GM23338 (cell line): ENCODE data around the gene XIST. TPM values are rescaled to one million over a fixed set of nuclear protein-coding genes. Genes with fewer than 3 reads are reported as not detected.
"Not testable (repeated sequence)": the region's sequence is repeated elsewhere in the genome, so short reads cannot be mapped to it uniquely, and the experiment has no call there.

Source experiments
- ATAC-seq: fragments of 200-7000 bp; cut with Tn5 transposase; 3 replicates; pipeline ENCODE4 v1.9.1; 2020
- DNase-seq: peaks from one replicate; pipeline ENCODE4 v3.0.0-alpha.2; 2015; ENCODE audit warnings: low spot score
- H2AFZ ChIP-seq: fragments of 200-600 bp; sonication (generic); 2 replicates; pipeline ENCODE4 v1.8.0; 2016; ENCODE audit warnings: antibody characterized with exemption, mild to moderate bottlenecking, moderate library complexity
- H3F3A ChIP-seq: fragments of 200-600 bp; sonication (generic); replicated peaks from 2 replicates; pipeline ENCODE4 v1.8.0; 2017; ENCODE audit warnings: antibody characterized with exemption, mixed run types, low read depth
- H3K27ac ChIP-seq: fragments of 200-600 bp; sonication (generic); 2 replicates; pipeline ENCODE4 v1.6.1; 2016; ENCODE audit warnings: low read depth
- H3K27me3 ChIP-seq: fragments of 200-600 bp; sonication (generic); 2 replicates; pipeline ENCODE4 v1.8.0; 2016; ENCODE audit warnings: mild to moderate bottlenecking, mixed run types, moderate library complexity; ENCODE audit not compliant: insufficient read depth
- H3K36me3 ChIP-seq: fragments of 200-600 bp; sonication (generic); 2 replicates; pipeline ENCODE4 v1.8.0; 2016; ENCODE audit warnings: mild to moderate bottlenecking; ENCODE audit not compliant: insufficient read depth
- H3K4me1 ChIP-seq: fragments of 200-600 bp; sonication (generic); 2 replicates; pipeline ENCODE4 v1.8.0; 2016; ENCODE audit warnings: mild to moderate bottlenecking, moderate library complexity; ENCODE audit not compliant: insufficient read depth
- H3K4me2 ChIP-seq: fragments of 200-600 bp; sonication (generic); 2 replicates; pipeline ENCODE4 v1.7.1; 2017; ENCODE audit warnings: mixed run types
- H3K4me3 ChIP-seq: fragments of 200-600 bp; sonication (generic); 2 replicates; pipeline ENCODE4 v1.6.1; 2016; ENCODE audit warnings: mixed run types
- H3K79me2 ChIP-seq: fragments of 200-600 bp; sonication (generic); replicated peaks from 2 replicates; pipeline ENCODE4 v1.8.0; 2017; ENCODE audit warnings: mild to moderate bottlenecking; ENCODE audit not compliant: insufficient read depth
- H3K9me2 ChIP-seq: fragments of 200-600 bp; sonication (generic); 2 replicates; pipeline ENCODE4 v1.8.0; 2017; ENCODE audit not compliant: insufficient read depth
- H4K20me1 ChIP-seq: fragments of 200-600 bp; sonication (generic); replicated peaks from 2 replicates; pipeline ENCODE4 v1.8.0; 2017; ENCODE audit warnings: mild to moderate bottlenecking; ENCODE audit not compliant: insufficient read depth
- H3K27ac Mint-ChIP-seq: 2 replicates; pipeline ENCODE4 v1.8.0; 2020; ENCODE audit warnings: inconsistent platforms, mild to moderate bottlenecking, moderate library complexity, mixed read lengths
- H3K27me3 Mint-ChIP-seq: 3 replicates; pipeline ENCODE4 v1.8.0; 2022; ENCODE audit warnings: low read depth, mild to moderate bottlenecking, moderate library complexity, mixed read lengths, inconsistent platforms; ENCODE audit not compliant: insufficient read depth, poor library complexity
- H3K36me3 Mint-ChIP-seq: 3 replicates; pipeline ENCODE4 v1.8.0; 2021; ENCODE audit warnings: low read depth, mild to moderate bottlenecking, inconsistent platforms, moderate library complexity, mixed read lengths
- H3K4me1 Mint-ChIP-seq: 3 replicates; pipeline ENCODE4 v1.8.0; 2020; ENCODE audit warnings: mild to moderate bottlenecking, inconsistent platforms, mixed read lengths
- H3K4me3 Mint-ChIP-seq: 3 replicates; pipeline ENCODE4 v1.8.0; 2021; ENCODE audit warnings: moderate library complexity, mild to moderate bottlenecking, inconsistent platforms, mixed read lengths
- H3K9me3 Mint-ChIP-seq: 3 replicates; pipeline ENCODE4 v1.8.0; 2020; ENCODE audit warnings: moderate library complexity, mild to moderate bottlenecking, inconsistent platforms, mixed read lengths
- ETS1 ChIP-seq: IDR thresholded peaks from 2 replicates; pipeline ENCODE4 v1.6.1; 2016; ENCODE audit warnings: antibody characterized with exemption
- EZH2 ChIP-seq: fragments of 200-600 bp; sonication (generic); IDR thresholded peaks from one replicate; pipeline ENCODE4 v1.8.0; 2017; ENCODE audit warnings: antibody characterized with exemption, mild to moderate bottlenecking, low read depth; ENCODE audit not compliant: unreplicated experiment
- POLR2AphosphoS5 ChIP-seq: IDR thresholded peaks from 2 replicates; pipeline ENCODE4 v1.6.1; 2016; ENCODE audit warnings: antibody characterized with exemption, low read depth
- STAT1 ChIP-seq: IDR thresholded peaks from one replicate; pipeline ENCODE4 v1.6.1; 2016; ENCODE audit warnings: antibody characterized with exemption; ENCODE audit not compliant: unreplicated experiment
- ZNF114 ChIP-seq: fragments of 250-450 bp; sonication (Bioruptor Pico); IDR thresholded peaks from 2 replicates; pipeline ENCODE4 v1.5.0; 2020; ENCODE audit warnings: mild to moderate bottlenecking, moderate library complexity
- ZNF331 ChIP-seq: fragments of 250-450 bp; sonication (Bioruptor Pico); IDR thresholded peaks from 2 replicates; pipeline ENCODE4 v1.5.0; 2020; ENCODE audit warnings: low read depth, mild to moderate bottlenecking, moderate library complexity
- polyA plus RNA-seq: library from polyadenylated mRNA; unstranded; fragments of >200 nt; fragmentation: Nextera tagmentation; extraction: Ambion mirVana; gene quantifications from 2 replicates; pipeline ENCODE4 v1.2.1, GENCODE V29; 2016
- total RNA-seq: library from RNA; depleted of rRNA; stranded (reverse); fragments of >200 nt; shearing (Covaris generic); gene quantifications from 2 replicates; pipeline ENCODE4 v1.2.3, GENCODE V29; 2014
- TF ChIP-seq, protein P1 (sequence below), 2 experiments: fragments of 200-600 bp in 1 of 2; sonication (generic) in 1 of 2; conservative IDR thresholded peaks; 2 replicates each; pipeline versions ENCODE4 v1.5.1 to v1.6.1; 2016 to 2017; ENCODE audit warnings: antibody characterized with exemption in 2 of 2, low read depth in 2 of 2, mild to moderate bottlenecking in 2 of 2, moderate library complexity in 1 of 2

XIST gene
- total and polyA plus RNA-seq, 2 experiments from 2014 or later = 0.28 to 0.84 TPM

DNA sequence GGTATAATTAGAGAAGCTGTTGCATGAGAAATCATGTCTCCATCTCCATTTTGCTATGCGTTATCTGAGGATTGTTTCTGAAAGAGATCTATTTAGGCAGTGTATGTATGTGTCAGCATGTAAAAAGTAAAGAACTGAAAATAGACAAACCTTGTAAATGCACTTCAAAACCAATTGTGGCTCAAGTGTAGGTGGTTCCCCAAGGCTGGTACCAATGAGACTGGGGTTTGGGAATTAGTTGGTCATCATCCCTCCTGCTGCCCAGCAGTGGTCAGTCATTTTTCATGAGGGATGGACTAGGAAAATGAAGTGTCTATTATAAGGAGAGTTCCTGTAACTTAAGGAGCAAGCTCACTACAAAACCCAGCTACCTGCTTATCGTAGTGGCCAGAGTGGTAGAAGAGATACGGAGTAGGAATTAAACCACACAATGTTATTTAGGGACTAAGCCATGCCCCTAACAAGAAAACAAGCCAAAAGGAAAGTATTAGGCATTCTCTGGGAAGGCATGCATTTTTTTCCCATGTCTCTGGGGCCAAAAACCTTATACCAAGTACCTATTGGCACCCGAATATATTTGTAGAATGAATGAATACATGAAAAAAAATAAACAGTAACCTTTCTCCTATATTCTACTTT lies 30.5 kb downstream of the XIST start:
- Histone ChIP-seq H3K36me3 (no peaks in the 10 kb centered on the region), H3K27me3 (no peaks in the 10 kb centered on the region), H3K4me2 (no peak overlapping the region), H3K4me3 (no peak overlapping the region), H3F3A (no peaks in the 10 kb centered on the region), H3K79me2 (no peaks in the 10 kb centered on the region), H3K4me1 (no peaks in the 10 kb centered on the region), H4K20me1 (no peaks in the 10 kb centered on the region), H3K27ac (no peak overlapping the region), H2AFZ (no peak overlapping the region), H3K9me2 (no peaks in the 10 kb centered on the region; the same call in 1 of the 2 replicates)
- Mint-ChIP-seq H3K27ac (no peak overlapping the region), H3K4me3 (no peak overlapping the region), H3K4me1 (no peaks in the 10 kb centered on the region), H3K27me3 (no peaks in the 10 kb centered on the region), H3K36me3 (no peaks in the 10 kb centered on the region), H3K9me3 (no peaks in the 10 kb centered on the region; the same call in 2 of the 3 replicates)
- ATAC-seq = no peak
- DNase-seq = no peak
- no peak for TF ChIP-seq ETS1
- TF ChIP-seq, protein P1, sequence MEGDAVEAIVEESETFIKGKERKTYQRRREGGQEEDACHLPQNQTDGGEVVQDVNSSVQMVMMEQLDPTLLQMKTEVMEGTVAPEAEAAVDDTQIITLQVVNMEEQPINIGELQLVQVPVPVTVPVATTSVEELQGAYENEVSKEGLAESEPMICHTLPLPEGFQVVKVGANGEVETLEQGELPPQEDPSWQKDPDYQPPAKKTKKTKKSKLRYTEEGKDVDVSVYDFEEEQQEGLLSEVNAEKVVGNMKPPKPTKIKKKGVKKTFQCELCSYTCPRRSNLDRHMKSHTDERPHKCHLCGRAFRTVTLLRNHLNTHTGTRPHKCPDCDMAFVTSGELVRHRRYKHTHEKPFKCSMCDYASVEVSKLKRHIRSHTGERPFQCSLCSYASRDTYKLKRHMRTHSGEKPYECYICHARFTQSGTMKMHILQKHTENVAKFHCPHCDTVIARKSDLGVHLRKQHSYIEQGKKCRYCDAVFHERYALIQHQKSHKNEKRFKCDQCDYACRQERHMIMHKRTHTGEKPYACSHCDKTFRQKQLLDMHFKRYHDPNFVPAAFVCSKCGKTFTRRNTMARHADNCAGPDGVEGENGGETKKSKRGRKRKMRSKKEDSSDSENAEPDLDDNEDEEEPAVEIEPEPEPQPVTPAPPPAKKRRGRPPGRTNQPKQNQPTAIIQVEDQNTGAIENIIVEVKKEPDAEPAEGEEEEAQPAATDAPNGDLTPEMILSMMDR (conservative IDR thresholded peaks at IDR 0.05; ENCODE audit: low read depth in 2 of 2) = no peak
- no peak for TF ChIP-seq STAT1
- TF ChIP-seq ZNF114 (CRISPR knock-in tag) = no peak
- TF ChIP-seq ZNF331 (CRISPR knock-in tag) = no peak
- TF ChIP-seq EZH2 = no peak
- TF ChIP-seq POLR2AphosphoS5 = no peak

GRCh38 chrX:73819864-73820558 lies 32.5 kb downstream of the XIST start:
- not testable (repeated sequence) for H3F3A ChIP-seq, H3K79me2 ChIP-seq, H4K20me1 ChIP-seq, H3K36me3 Mint-ChIP-seq, H3K9me3 Mint-ChIP-seq, H3K27ac Mint-ChIP-seq, H3K4me1 Mint-ChIP-seq, ATAC-seq, H3K9me2 ChIP-seq, H3K4me3 Mint-ChIP-seq, H3K27me3 Mint-ChIP-seq, DNase-seq, H3K4me1 ChIP-seq, H3K27ac ChIP-seq, H3K4me3 ChIP-seq, H3K36me3 ChIP-seq, H2AFZ ChIP-seq, H3K4me2 ChIP-seq, H3K27me3 ChIP-seq
